Muscle of leg (tissue), 11 donors: Measurements from ENCODE around the gene KIRREL3. TPM values are rescaled to one million over a fixed set of nuclear protein-coding genes. Genes with fewer than 3 reads are reported as not detected.

Experiments
- DNase-seq: peaks from one replicate; pipeline ENCODE4 v3.0.0; 2013
- H3K27ac ChIP-seq: one replicate; pipeline ENCODE4 v1.5.1; 2013; ENCODE audit warnings: mild to moderate bottlenecking, low read length, control low read depth
- H3K27me3 ChIP-seq: one replicate; pipeline ENCODE4 v1.6.1; 2013; ENCODE audit warnings: low read length; ENCODE audit not compliant: control insufficient read depth, insufficient read depth
- H3K36me3 ChIP-seq: one replicate; pipeline ENCODE4 v1.6.1; 2013; ENCODE audit warnings: low read length; ENCODE audit not compliant: control insufficient read depth, insufficient read depth
- H3K4me1 ChIP-seq: one replicate; pipeline ENCODE4 v1.6.1; 2013; ENCODE audit warnings: low read length; ENCODE audit not compliant: control insufficient read depth, insufficient read depth
- H3K4me3 ChIP-seq: one replicate; pipeline ENCODE4 v1.5.1; 2013; ENCODE audit warnings: low read length, control low read depth
- H3K9me3 ChIP-seq: replicated peaks from 2 replicates; pipeline ENCODE4 v1.6.1; 2013; ENCODE audit warnings: low read depth, low read length; ENCODE audit not compliant: control insufficient read depth
- WGBS: methylation state at CpG from one replicate; pipeline ENCODE4 v1.1.5; 2013; ENCODE audit warnings: missing lambda C conversion rate; ENCODE audit not compliant: insufficient coverage; 5-methylcytosine and 5-hydroxymethylcytosine counted together
- polyA plus RNA-seq, 8 donors: library from polyadenylated mRNA; unstranded; fragments of 120-200 nt; gene quantifications; one replicate each; pipeline versions ENCODE4 v1.2.1 to v1.2.3, GENCODE V29; 2013; ENCODE audit warnings: inconsistent platforms in 1 of 8, low replicate concordance in 1 of 8; ENCODE audit not compliant: insufficient read length in 8 of 8, insufficient read depth in 1 of 8
- total RNA-seq: library from RNA; stranded (reverse); fragments of 120-200 nt; gene quantifications from one replicate; pipeline ENCODE4 v1.2.4, GENCODE V29; 2013

KIRREL3 gene
- total and polyA plus RNA-seq, 9 donors, result 0.27 to 1.8 (median 0.93) TPM

DNA sequence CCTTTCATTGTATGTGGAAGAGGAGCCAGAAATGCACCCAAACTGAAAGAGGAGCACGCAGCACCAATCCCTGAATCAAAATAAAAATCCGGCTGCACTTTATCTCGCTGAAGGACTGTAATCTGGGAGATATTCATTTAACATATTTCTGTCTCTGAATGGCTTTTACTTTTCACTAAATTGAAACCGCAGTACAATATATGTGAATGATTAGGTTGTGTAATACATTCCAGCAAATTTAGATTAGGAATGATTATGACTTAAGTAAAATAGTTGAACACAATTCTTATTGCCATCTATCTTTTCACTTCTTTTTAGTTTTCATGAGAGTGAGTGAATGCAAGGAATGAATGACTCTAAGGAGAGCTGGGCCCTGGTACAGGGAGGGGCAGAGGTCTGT, 413.0 kb downstream of the KIRREL3 start:
- WGBS, result no CpG with 5 or more reads among the region's 4 CpGs
- no peak for DNase-seq
- Histone ChIP-seq H3K27me3 (peaks cover 2% of the 10 kb centered on the region), H3K9me3 (no peaks in the 10 kb centered on the region), H3K4me1 (peaks cover 19% of the 10 kb centered on the region), H3K36me3 (no peaks in the 10 kb centered on the region), H3K27ac (no peak overlapping the region), H3K4me3 (no peak overlapping the region)

GRCh38 chr11:126585774-126586491, 414.6 kb downstream of the KIRREL3 start:
- peak overlapping the region; percentile 70 for H3K27ac ChIP-seq
- H3K4me3 ChIP-seq, result no peak overlapping the region
- H3K9me3 ChIP-seq, result no peaks in the 10 kb centered on the region
- peaks cover 2% of the 10 kb centered on the region for H3K27me3 ChIP-seq
- DNase-seq, result peak; percentile 97
- WGBS, result 6% methylated on average over 10 of the region's 23 CpGs
- H3K36me3 ChIP-seq, result no peaks in the 10 kb centered on the region
- peaks cover 19% of the 10 kb centered on the region for H3K4me1 ChIP-seq

DNA sequence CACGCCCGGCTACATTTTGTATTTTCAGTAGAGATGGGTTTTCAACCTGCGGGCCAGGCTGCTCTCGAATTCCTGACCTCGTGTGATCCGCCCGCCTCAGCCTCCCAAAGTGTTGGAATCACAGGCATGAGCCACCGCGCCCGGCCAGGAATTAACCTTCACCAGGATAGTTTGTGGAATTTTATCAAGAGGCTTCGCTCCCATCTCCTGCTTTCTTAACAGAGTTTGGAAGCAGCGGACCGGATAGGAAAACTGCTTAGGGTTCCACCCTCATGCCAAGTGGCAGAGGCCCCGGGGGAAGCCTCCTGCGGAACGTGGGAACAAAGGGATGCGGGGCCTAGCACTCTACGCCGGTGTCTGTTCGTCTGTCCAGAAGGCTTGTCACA, 415.2 kb downstream of the KIRREL3 start:
- H3K36me3 ChIP-seq, result no peaks in the 10 kb centered on the region
- no peak for DNase-seq
- peak overlapping the region; percentile 65 for H3K27ac ChIP-seq
- peaks cover 19% of the 10 kb centered on the region for H3K4me1 ChIP-seq
- no peak overlapping the region for H3K4me3 ChIP-seq
- 17% methylated on average over 11 of the region's 20 CpGs for WGBS
- H3K9me3 ChIP-seq, result no peaks in the 10 kb centered on the region
- H3K27me3 ChIP-seq, result peaks cover 2% of the 10 kb centered on the region

DNA sequence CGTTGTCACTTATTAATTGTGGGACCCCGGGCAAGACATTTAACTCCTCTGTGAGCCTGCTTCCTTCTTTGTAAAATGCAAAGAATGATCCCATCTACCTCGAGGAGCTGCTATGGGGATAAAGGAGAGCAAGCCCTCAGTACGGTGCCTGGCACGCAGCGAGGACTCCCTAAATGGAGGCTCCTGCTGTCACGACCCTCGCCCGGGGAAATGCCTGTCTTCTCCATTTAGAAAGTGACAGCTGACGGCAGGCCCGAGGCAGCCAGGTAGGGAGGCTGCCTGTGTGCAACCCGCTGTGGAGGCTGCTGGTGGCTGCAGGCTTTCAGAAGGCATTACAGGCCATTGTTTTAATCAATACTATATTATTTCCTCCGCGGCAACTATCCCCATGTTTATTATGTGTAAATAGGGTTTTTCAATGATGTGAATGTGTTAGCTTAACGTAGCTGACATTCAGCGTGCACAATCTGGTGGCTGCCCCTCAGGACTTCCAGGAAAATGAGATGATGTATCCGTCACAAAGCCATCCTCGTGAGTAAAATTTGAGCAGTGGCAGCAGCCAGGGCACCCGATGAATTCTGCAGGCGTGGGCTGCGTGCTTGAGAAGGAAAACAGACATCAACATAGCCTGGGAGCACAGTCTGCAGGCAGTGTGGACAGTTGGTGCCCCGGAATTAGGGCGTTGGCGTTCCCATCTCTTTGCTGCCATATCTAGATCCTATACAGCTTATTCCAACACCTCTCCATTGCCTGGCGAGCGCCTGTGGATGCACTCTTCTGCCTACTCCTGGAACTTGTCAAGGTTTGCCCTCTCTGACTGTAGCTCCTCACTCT, 416.8 kb downstream of the KIRREL3 start:
- Histone ChIP-seq H3K9me3 (no peaks in the 10 kb centered on the region), H3K27ac (no peak overlapping the region), H3K4me1 (peaks cover 19% of the 10 kb centered on the region), H3K36me3 (no peaks in the 10 kb centered on the region), H3K27me3 (peaks cover 6% of the 10 kb centered on the region), H3K4me3 (no peak overlapping the region)
- 83% methylated on average over 21 of the region's 26 CpGs for WGBS
- DNase-seq, result no peak

- Histone ChIP-seq H3K27me3 (peaks cover 6% of the 10 kb centered on the region), H3K36me3 (no peaks in the 10 kb centered on the region), H3K4me3 (no peak overlapping the region), H3K4me1 (peaks cover 19% of the 10 kb centered on the region), H3K9me3 (no peaks in the 10 kb centered on the region), H3K27ac (no peak overlapping the region)
- DNase-seq, result peak; percentile 27
- 100% methylated on average over 1 of the region's 3 CpGs for WGBS
Observed at GRCh38 chr11:126583101-126583500, 417.5 kb downstream of the KIRREL3 start.

- H3K27me3 ChIP-seq, result peaks cover 8% of the 10 kb centered on the region
- no peak for DNase-seq
- H3K4me3 ChIP-seq, result no peak overlapping the region
- H3K9me3 ChIP-seq, result no peaks in the 10 kb centered on the region
- H3K27ac ChIP-seq, result no peak overlapping the region
- peaks cover 19% of the 10 kb centered on the region for H3K4me1 ChIP-seq
- WGBS, result 54% methylated on average over 10 of the region's 11 CpGs
- no peaks in the 10 kb centered on the region for H3K36me3 ChIP-seq
Observed at GRCh38 chr11:126581871-126582648, 418.5 kb downstream of the KIRREL3 start.

- Histone ChIP-seq H3K27ac (no peak overlapping the region), H3K4me3 (no peak overlapping the region), H3K9me3 (no peaks in the 10 kb centered on the region), H3K27me3 (peaks cover 15% of the 10 kb centered on the region), H3K4me1 (peaks cover 3% of the 10 kb centered on the region), H3K36me3 (no peaks in the 10 kb centered on the region)
- DNase-seq, result no peak
- 72% methylated on average over 9 of the region's 9 CpGs for WGBS
Observed at GRCh38 chr11:126578426-126578825, 422.1 kb downstream of the KIRREL3 start.

DNA sequence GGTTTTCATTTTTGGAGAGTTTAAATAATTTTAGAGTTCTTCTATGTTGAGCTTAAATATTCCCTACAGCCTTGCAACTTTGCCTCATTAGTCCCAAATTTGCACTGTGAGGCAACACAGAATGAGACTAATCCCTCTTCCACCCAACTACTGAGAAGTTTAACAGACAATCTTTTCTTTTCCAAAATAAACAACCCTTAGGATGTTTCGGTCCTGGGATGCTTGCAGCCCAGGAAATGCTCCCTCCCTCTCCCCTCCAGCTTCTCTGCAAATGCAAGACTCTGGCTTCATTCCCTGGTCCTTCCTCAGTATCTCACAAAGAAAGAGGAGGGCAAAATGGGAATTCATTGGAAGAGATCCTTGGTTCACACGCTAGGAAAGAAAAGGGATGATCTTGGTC, 422.5 kb downstream of the KIRREL3 start:
- Histone ChIP-seq H3K27ac (no peak overlapping the region), H3K27me3 (peaks cover 17% of the 10 kb centered on the region), H3K9me3 (no peaks in the 10 kb centered on the region), H3K4me3 (no peak overlapping the region), H3K4me1 (peaks cover 3% of the 10 kb centered on the region), H3K36me3 (no peaks in the 10 kb centered on the region)
- WGBS, result 78% methylated on average over 1 of the region's 2 CpGs
- DNase-seq, result peak; percentile 12

DNA sequence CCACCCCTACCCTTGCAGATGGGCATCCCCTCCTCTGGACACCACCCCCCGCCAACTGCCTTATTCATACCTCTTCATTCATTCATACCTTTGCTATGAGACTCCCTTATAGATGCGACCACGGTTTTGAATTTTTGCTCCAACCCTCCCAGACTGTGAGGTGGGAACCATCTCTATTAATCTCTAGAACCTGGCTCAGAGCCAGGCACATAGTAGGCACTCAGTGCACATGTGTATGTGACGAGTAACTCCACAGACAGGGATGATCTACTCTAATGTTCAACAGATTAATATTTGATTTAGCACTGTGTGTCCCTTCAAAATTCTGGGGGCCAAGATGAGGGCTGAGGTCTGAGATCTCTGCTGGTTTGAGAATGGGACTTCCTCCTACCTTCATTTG, 424.7 kb downstream of the KIRREL3 start:
- WGBS, result 86% methylated on average over 1 of the region's 4 CpGs
- no peak for DNase-seq

More for the DNA sequence above, 424.7 kb downstream of the KIRREL3 start:
- peaks cover 28% of the 10 kb centered on the region for H3K27me3 ChIP-seq
- H3K36me3 ChIP-seq, result no peaks in the 10 kb centered on the region
- no peak overlapping the region for H3K4me3 ChIP-seq
- H3K27ac ChIP-seq, result no peak overlapping the region
- H3K4me1 ChIP-seq, result no peaks in the 10 kb centered on the region
- no peaks in the 10 kb centered on the region for H3K9me3 ChIP-seq
